K562 (cell line): ENCODE results near the gene RAB31.

Experiments
- CBX3 ChIP-seq, 2 experiments: IDR thresholded peaks; 1 replicate in 1 of 2; 2 replicates in 1 of 2; pipeline ENCODE4 v1.6.1; 2012; ENCODE audit warnings: inconsistent platforms in 2 of 2, low read length in 2 of 2, borderline replicate concordance in 1 of 2, control low read depth in 1 of 2
- MEIS2 ChIP-seq: fragments of 450-650 bp; IDR thresholded peaks from 2 replicates; pipeline ENCODE4 v1.6.1; 2014; ENCODE audit warnings: mild to moderate bottlenecking; ENCODE audit not compliant: partially characterized antibody
- ZNF184 ChIP-seq: sonication (generic); formaldehyde crosslinking; IDR thresholded peaks from 2 replicates; pipeline ENCODE4 v1.5.0; 2020; ENCODE audit warnings: missing genetic modification reagents
- ZNF76 ChIP-seq: fragments of 250-450 bp; sonication (Bioruptor Pico); IDR thresholded peaks from 2 replicates; pipeline ENCODE4 v1.4.0; 2020; ENCODE audit warnings: mild to moderate bottlenecking, moderate library complexity, borderline replicate concordance
- TF ChIP-seq, protein P1 (sequence below), 3 experiments: IDR thresholded peaks in 2 of 3; conservative IDR thresholded peaks in 1 of 3; 2 replicates each; pipeline ENCODE4 v1.5.1; 2011 to 2012; ENCODE audit warnings: low read length in 3 of 3, mild to moderate bottlenecking in 3 of 3, control low read depth in 2 of 3, improper control_type of control experiment in 1 of 3, inconsistent platforms in 1 of 3, low read depth in 1 of 3, mixed read lengths in 1 of 3, moderate library complexity in 1 of 3; ENCODE audit not compliant: insufficient read depth in 2 of 3
- TF ChIP-seq, protein P2 (sequence below): sonication (generic); formaldehyde crosslinking; IDR thresholded peaks from 2 replicates; pipeline ENCODE4 v1.8.1; 2023; ENCODE audit warnings: missing genetic modification reagents, mild to moderate bottlenecking, borderline replicate concordance
- TF ChIP-seq, protein P3 (sequence below): fragments of 250-450 bp; sonication (Bioruptor Pico); IDR thresholded peaks from 2 replicates; pipeline ENCODE4 v1.4.0; 2020

DNA sequence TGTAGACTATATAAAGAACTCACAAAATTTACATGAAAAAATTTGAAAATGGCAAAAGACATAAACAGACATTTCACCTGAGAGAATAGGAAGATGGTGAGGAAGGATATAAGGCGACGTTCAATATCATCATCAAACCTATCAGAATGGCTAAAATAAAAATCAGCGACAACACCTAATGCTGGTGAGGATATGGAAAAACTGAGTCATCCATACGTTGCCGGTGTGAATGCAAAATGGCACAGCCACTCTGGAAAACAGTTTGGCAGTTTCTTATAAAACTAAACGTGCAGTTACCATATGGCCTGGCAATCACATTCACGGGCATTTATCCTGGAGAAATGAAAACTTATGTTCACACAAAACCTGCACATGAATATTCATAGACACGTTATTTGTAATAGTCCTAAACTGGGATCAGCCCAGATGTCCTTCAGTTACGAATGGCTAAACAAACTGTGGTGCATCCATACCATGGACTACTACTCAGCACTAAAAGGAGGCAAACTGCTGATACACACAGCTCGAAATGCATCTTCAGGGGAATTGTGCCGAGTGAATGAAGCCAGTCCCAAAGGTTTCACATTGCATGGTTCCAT lies 114.6 kb downstream of the RAB31 start:
- TF ChIP-seq ZNF184 (CRISPR knock-in tag) (no peak), ZNF76 (CRISPR knock-in tag) (no peak), MEIS2 (no peak), CBX3 (IDR thresholded peaks at IDR 0.05; ENCODE audit: borderline replicate concordance in 1 of 2, low read length in 2 of 2) (no peak)
- TF ChIP-seq, protein P1, sequence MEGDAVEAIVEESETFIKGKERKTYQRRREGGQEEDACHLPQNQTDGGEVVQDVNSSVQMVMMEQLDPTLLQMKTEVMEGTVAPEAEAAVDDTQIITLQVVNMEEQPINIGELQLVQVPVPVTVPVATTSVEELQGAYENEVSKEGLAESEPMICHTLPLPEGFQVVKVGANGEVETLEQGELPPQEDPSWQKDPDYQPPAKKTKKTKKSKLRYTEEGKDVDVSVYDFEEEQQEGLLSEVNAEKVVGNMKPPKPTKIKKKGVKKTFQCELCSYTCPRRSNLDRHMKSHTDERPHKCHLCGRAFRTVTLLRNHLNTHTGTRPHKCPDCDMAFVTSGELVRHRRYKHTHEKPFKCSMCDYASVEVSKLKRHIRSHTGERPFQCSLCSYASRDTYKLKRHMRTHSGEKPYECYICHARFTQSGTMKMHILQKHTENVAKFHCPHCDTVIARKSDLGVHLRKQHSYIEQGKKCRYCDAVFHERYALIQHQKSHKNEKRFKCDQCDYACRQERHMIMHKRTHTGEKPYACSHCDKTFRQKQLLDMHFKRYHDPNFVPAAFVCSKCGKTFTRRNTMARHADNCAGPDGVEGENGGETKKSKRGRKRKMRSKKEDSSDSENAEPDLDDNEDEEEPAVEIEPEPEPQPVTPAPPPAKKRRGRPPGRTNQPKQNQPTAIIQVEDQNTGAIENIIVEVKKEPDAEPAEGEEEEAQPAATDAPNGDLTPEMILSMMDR (IDR thresholded peaks at IDR 0.05 in 2 of 3, conservative IDR thresholded peaks at IDR 0.05 in 1 of 3; ENCODE audit: insufficient read depth in 2 of 3, low read depth in 1 of 3, low read length in 3 of 3) = no peak
- TF ChIP-seq, protein P2, sequence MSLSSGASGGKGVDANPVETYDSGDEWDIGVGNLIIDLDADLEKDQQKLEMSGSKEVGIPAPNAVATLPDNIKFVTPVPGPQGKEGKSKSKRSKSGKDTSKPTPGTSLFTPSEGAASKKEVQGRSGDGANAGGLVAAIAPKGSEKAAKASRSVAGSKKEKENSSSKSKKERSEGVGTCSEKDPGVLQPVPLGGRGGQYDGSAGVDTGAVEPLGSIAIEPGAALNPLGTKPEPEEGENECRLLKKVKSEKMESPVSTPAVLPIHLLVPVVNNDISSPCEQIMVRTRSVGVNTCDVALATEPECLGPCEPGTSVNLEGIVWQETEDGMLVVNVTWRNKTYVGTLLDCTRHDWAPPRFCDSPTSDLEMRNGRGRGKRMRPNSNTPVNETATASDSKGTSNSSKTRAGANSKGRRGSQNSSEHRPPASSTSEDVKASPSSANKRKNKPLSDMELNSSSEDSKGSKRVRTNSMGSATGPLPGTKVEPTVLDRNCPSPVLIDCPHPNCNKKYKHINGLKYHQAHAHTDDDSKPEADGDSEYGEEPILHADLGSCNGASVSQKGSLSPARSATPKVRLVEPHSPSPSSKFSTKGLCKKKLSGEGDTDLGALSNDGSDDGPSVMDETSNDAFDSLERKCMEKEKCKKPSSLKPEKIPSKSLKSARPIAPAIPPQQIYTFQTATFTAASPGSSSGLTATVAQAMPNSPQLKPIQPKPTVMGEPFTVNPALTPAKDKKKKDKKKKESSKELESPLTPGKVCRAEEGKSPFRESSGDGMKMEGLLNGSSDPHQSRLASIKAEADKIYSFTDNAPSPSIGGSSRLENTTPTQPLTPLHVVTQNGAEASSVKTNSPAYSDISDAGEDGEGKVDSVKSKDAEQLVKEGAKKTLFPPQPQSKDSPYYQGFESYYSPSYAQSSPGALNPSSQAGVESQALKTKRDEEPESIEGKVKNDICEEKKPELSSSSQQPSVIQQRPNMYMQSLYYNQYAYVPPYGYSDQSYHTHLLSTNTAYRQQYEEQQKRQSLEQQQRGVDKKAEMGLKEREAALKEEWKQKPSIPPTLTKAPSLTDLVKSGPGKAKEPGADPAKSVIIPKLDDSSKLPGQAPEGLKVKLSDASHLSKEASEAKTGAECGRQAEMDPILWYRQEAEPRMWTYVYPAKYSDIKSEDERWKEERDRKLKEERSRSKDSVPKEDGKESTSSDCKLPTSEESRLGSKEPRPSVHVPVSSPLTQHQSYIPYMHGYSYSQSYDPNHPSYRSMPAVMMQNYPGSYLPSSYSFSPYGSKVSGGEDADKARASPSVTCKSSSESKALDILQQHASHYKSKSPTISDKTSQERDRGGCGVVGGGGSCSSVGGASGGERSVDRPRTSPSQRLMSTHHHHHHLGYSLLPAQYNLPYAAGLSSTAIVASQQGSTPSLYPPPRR (CRISPR knock-in tag) = no peak
- TF ChIP-seq, protein P3, sequence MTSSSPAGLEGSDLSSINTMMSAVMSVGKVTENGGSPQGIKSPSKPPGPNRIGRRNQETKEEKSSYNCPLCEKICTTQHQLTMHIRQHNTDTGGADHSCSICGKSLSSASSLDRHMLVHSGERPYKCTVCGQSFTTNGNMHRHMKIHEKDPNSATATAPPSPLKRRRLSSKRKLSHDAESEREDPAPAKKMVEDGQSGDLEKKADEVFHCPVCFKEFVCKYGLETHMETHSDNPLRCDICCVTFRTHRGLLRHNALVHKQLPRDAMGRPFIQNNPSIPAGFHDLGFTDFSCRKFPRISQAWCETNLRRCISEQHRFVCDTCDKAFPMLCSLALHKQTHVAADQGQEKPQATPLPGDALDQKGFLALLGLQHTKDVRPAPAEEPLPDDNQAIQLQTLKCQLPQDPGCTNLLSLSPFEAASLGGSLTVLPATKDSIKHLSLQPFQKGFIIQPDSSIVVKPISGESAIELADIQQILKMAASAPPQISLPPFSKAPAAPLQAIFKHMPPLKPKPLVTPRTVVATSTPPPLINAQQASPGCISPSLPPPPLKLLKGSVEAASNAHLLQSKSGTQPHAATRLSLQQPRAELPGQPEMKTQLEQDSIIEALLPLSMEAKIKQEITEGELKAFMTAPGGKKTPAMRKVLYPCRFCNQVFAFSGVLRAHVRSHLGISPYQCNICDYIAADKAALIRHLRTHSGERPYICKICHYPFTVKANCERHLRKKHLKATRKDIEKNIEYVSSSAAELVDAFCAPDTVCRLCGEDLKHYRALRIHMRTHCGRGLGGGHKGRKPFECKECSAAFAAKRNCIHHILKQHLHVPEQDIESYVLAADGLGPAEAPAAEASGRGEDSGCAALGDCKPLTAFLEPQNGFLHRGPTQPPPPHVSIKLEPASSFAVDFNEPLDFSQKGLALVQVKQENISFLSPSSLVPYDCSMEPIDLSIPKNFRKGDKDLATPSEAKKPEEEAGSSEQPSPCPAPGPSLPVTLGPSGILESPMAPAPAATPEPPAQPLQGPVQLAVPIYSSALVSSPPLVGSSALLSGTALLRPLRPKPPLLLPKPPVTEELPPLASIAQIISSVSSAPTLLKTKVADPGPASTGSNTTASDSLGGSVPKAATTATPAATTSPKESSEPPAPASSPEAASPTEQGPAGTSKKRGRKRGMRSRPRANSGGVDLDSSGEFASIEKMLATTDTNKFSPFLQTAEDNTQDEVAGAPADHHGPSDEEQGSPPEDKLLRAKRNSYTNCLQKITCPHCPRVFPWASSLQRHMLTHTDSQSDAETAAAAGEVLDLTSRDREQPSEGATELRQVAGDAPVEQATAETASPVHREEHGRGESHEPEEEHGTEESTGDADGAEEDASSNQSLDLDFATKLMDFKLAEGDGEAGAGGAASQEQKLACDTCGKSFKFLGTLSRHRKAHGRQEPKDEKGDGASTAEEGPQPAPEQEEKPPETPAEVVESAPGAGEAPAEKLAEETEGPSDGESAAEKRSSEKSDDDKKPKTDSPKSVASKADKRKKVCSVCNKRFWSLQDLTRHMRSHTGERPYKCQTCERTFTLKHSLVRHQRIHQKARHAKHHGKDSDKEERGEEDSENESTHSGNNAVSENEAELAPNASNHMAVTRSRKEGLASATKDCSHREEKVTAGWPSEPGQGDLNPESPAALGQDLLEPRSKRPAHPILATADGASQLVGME (CRISPR knock-in tag) = no peak
